LHCN-M2 (cell line): ENCODE data around the gene PEDS1. TPM values are rescaled to one million over a fixed set of nuclear protein-coding genes. Genes with fewer than 3 reads are reported as not detected.
A peak's percentile ranks its signal among the peaks of the same experiment; 100 is the strongest.
"Not testable (repeated sequence)": the region's sequence is repeated elsewhere in the genome, so short reads cannot be mapped to it uniquely, and the experiment has no call there.

ENCODE experiments used
- DNase-seq: peaks from one replicate; pipeline ENCODE4 v3.0.0-alpha.2; 2012; ENCODE audit warnings: low read depth
- total RNA-seq: library from RNA; depleted of rRNA; stranded (reverse); fragments of >200 nt; gene quantifications from 2 replicates; pipeline ENCODE4 v1.2.3, GENCODE V29; 2014; rRNA removed

The PEDS1 gene
- total RNA-seq, 1 experiment from 2014 or later, result 37.7 TPM

DNA sequence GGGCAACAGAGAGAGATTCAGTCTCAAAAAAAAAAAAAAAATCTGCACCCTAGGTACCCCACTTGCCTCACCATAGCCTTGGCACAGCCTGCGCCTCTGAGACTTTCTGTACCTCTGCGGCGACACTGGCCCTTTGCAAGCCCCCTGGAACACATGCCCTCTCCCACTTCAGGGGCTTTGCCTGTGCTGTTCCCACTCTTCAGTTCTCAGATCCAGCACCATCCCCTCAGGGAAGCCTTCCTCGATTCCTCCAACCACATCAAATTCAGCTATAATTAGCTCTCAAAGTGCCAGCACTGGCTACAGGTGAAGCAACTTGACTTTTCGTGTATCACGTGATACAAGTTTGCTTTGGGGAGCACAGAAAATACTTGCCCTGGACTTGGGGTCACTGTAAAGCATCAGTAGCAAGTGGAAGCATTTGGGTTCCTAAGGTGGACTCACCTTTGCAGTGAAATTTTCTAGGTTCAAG lies 38.4 kb downstream of the PEDS1 start:
- DNase-seq, result no peak

- peak; percentile 36 for DNase-seq
These were observed 39.9 kb downstream of the PEDS1 start for GRCh38 chr20:50113420-50114224.

DNA sequence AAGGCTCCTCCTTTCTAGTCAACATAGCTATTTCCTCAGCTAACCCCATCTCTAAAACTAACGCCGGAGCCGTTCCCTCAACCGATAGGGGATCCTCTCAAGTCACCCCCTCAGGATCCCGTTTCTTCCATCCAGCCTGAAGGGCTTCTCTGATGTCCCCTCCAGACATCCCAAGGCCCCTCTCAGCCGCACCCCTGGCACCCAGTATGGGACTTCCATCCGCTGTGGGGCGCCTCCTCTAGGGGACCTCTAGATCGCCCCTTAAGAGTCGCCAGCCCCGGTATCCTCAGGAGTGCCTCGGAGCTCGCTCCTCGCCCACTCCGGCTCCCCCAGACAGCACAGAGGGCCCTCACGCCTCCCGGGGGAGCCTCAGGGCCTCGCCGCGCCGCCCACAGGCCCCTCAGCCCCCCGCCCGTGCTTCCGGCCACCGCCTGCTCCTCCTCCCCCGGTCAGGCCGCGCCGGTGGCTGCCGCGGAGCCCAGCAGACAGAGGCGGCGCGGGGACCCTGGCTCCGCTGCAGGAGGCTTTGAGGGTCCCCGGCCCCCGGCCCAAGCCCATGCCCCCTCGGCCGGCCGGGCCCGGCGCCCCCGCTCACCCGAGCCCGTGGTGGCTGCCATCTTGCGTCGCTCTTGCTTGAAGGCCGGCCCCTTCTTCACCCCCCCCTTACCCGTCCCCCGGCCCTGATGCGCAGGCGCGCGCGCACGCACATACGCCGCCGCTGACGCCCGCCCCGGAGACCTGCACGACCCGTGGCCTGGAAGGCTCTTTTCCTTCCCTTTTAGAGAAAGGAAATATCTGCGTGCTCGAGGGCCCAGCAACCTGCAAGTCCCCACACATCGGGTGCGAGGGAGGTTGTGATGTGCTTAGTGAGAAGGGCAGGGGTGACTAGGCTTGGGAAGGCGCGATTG lies 40.8 kb downstream of the PEDS1 start, which contains the start of gene UBE2V1:
TSS of gene UBE2V1 (minus strand) at position 639 of the 908 bp plus-strand sequence. CDS start at position 617, 22 bp downstream.
- peak; percentile 80 for DNase-seq

DNA sequence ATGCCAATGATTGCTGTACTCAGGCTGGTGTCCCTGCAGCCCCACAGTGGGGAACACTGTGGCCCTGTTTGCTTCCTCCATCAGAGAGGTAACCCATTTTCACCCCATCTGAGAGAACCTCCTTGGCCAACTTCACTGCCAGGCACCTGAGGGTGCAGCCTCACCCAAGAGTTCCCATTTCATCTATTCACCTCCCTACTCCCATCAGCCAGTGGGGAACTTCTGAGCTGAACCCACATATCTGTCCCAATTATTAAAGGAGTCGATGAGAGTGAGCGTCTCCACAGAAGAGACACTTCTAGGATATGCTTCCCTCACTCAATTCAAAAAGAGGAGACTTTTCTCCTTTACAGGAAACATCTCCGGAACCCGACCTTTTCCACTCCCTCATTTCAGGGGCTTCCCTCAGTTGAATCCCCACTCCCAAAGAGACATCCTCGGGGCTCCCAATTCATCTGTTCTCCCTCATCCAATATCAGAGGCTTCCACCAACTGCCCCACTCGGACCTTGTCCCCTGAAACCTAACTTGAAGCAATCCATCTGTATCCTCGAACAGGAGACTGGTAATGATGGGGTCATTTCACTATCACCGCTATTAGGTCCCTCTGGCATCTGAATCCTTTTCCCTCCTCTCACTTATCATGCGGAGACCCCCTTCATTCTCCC lies 41.6 kb downstream of the PEDS1 start:
- DNase-seq, result no peak

- peak; percentile 61 for DNase-seq
These were observed 42.2 kb downstream of the PEDS1 start for GRCh38 chr20:50111120-50111828.

DNA sequence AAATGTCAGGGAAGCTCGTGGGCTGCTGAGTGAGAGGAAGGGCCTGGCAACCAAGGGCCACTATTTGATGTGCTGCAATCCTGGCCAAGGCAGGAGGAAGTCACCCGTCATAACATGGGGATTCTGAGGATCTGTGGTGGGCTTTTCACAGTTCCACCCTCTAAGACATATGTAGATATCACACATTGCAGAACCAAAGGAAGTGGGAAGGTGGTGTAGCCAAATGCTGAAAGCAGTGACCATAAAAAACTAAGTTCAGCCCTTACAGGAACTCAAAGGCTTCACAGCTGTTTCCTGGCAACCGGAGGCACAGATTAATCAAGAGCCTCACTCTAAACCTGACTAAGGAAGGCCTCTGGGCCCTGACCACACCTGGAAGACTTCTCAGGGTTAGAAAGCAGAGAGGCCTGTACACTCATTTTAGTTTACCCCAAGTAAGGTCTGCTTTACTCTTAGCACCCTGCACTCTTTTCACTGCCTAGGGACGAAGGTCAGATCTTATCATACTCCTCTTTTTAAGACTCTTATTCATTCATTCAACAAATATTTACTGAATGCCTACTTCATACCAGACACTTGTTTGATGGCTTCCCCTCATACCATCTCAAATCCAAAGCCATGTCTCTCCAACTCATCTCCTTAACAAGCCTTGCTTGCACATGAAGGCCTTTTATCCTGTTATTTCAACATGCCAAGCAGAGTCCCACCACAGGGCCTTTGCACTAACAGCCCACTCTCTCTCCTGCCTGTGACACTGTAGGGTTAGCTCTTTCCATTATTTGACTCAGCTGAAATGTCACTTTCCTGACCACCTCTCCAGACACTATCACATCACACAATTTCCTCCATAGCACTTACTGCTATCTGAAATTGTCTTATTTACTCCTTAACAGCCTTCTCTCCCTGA lies 43.1 kb downstream of the PEDS1 start:
- no peak for DNase-seq

DNA sequence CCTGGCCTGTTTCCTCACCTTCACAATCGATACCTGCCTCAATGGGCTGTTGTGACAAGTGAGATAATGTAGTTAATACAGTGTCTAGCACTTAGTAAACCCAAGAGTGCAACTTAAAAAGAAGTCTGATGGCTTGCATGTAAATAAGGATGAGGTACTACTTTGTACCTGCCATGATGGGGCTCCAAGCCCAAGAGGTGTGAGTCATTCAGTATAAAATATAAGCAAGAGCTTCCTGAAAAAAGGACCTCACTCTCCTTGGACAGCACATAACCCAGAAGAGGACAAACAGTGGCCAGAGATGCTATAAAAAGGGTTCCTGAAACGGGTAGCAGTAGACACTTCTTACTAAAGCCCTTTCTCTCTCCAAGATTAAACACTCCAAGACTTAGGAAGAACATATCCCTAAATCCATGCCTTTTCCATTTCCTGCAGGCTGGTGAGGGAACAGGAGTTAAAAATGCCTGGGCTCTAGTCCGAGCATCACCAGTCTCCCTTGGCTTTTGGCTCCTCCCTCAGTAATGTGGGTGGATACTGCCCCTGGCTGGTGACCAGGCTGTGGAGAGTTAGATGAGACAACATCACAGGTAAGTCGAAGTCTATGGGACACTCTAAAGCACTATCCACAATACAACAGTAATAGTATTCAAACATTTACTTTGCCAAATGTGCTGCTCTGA lies 44.8 kb downstream of the PEDS1 start:
- DNase-seq, result no peak

DNA sequence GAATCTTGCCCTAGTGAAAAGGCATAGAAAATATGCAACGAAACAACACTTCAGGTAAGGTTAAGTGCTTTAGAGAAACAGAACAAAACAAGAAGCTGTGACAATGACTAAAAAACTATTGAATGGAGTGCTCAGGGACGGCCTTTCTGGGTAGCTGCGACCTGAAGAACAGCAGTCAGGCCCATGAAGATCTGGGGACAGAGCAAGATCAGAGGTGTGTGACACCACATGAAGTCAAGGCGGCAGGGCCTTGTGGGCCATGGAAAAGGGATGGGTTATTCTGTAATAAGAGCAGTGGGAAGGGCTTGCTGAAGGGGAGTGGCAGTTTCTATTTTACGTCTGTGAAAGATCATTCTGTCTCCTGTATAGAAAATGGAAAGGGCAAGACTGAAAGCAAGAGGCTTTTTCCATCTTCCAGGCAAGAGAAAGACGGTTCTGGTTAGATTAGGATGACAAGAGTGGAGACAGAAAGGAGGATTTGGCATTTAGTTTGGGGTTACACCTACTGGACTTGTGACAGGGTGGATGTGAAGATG lies 45.7 kb downstream of the PEDS1 start:
- DNase-seq, result no peak

- DNase-seq, result no peak
These were observed 46.4 kb downstream of the PEDS1 start for GRCh38 chr20:50107086-50107660.

DNA sequence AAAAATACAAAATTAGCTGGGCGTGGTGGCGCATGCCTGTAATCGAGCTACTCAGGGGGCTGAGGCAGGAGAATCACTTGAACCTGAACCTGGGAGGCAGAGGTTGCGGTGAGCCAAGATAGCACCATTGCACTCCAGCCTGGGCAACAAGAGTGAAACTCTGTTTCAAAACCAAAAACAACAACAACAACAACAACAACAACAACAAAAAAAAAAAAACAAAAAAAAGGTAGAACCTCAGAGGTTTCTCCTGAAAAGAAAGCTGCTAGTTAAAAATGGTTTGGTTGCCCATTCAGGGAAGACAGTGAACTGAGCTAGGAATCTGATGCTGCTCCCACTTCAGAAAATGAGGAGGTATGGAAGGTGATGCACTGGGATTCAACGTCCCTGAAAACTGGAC lies 46.9 kb downstream of the PEDS1 start:
- not testable (repeated sequence) for DNase-seq

Other genes with a start within 250 kb of the PEDS1 start
- 3.7 and 4.1 TPM in 2 replicates for gene SPATA2, start 238.2 kb downstream of the PEDS1 start, total RNA-seq
- 98.2 and 99.3 TPM in 2 replicates for gene RNF114, start 217.3 kb downstream of the PEDS1 start, total RNA-seq
- gene SNAI1, start 170.7 kb downstream of the PEDS1 start, total RNA-seq, result not detected in 2 replicates
- 61.5 and 71.5 TPM in 2 replicates for gene UBE2V1, start 40.6 kb downstream of the PEDS1 start, total RNA-seq
- gene CEBPB, start 37.1 kb upstream of the PEDS1 start, total RNA-seq, result 54.9 and 59.3 TPM in 2 replicates